SK-N-SH treated with all-trans-retinoic acid at 6 μM for 48 hours (cell line): ENCODE measurements around the gene CHSY1.

Source experiments
- ATAC-seq: fragments of 200-7000 bp; cut with Tn5 transposase; 3 replicates; pipeline ENCODE4 v1.9.1; 2020; ENCODE audit warnings: mild to moderate bottlenecking, moderate library complexity
- ARNTL ChIP-seq: fragments of 450-650 bp; formaldehyde crosslinking; IDR thresholded peaks from 2 replicates; pipeline ENCODE4 v1.5.0; 2020; ENCODE audit warnings: low read depth, mild to moderate bottlenecking, moderate library complexity, borderline replicate concordance
- BACH2 ChIP-seq: fragments of 250-450 bp; sonication (Bioruptor Pico); IDR thresholded peaks from 2 replicates; pipeline ENCODE4 v1.9.0; 2021; ENCODE audit warnings: mild to moderate bottlenecking, borderline replicate concordance
- ESRRG ChIP-seq: fragments of 250-450 bp; sonication (Bioruptor Pico); IDR thresholded peaks from 2 replicates; pipeline ENCODE4 v1.6.1; 2021; ENCODE audit warnings: mild to moderate bottlenecking
- GLIS3 ChIP-seq: fragments of 250-450 bp; sonication (Bioruptor Pico); IDR thresholded peaks from 2 replicates; pipeline ENCODE4 v1.5.0; 2020; ENCODE audit warnings: mild to moderate bottlenecking, moderate library complexity
- ISL1 ChIP-seq: fragments of 250-450 bp; sonication (Bioruptor Pico); IDR thresholded peaks from 2 replicates; pipeline ENCODE4 v2.1.2; 2022; ENCODE audit warnings: mild to moderate bottlenecking, moderate library complexity
- OSR1 ChIP-seq: fragments of 250-450 bp; sonication (Bioruptor Pico); IDR thresholded peaks from 2 replicates; pipeline ENCODE4 v1.8.0; 2022; ENCODE audit warnings: moderate library complexity, mild to moderate bottlenecking, inconsistent platforms
- PPARA ChIP-seq: fragments of 250-450 bp; sonication (Bioruptor Pico); IDR thresholded peaks from 2 replicates; pipeline ENCODE4 v1.5.0; 2020; ENCODE audit warnings: mild to moderate bottlenecking, borderline replicate concordance
- SNAI2 ChIP-seq: fragments of 250-450 bp; sonication (Bioruptor Pico); IDR thresholded peaks from 2 replicates; pipeline ENCODE4 v1.5.0; 2020; ENCODE audit warnings: mild to moderate bottlenecking, moderate library complexity
- TCF4 ChIP-seq: fragments of 250-450 bp; sonication (Bioruptor Pico); IDR thresholded peaks from 2 replicates; pipeline ENCODE4 v1.8.0; 2021; ENCODE audit warnings: mild to moderate bottlenecking, moderate library complexity, borderline replicate concordance
- TOX ChIP-seq: fragments of 250-450 bp; sonication (Bioruptor Pico); IDR thresholded peaks from 2 replicates; pipeline ENCODE4 v1.8.0; 2021; ENCODE audit warnings: mild to moderate bottlenecking, moderate library complexity, borderline replicate concordance
- ZC3H10 ChIP-seq: fragments of 250-450 bp; sonication (Bioruptor Pico); IDR thresholded peaks from 2 replicates; pipeline ENCODE4 v1.5.1; 2021; ENCODE audit warnings: mild to moderate bottlenecking, moderate library complexity
- ZFP3 ChIP-seq: fragments of 250-450 bp; sonication (Bioruptor Pico); IDR thresholded peaks from 2 replicates; pipeline ENCODE4 v1.5.0; 2020; ENCODE audit warnings: mild to moderate bottlenecking, moderate library complexity
- ZNF70 ChIP-seq: fragments of 450-650 bp; formaldehyde crosslinking; IDR thresholded peaks from 2 replicates; pipeline ENCODE4 v1.5.0; 2020; ENCODE audit warnings: mild to moderate bottlenecking, moderate library complexity
- ZNF8 ChIP-seq: fragments of 450-650 bp; formaldehyde crosslinking; IDR thresholded peaks from 2 replicates; pipeline ENCODE4 v1.5.0; 2020; ENCODE audit warnings: mild to moderate bottlenecking, moderate library complexity
- TF ChIP-seq, protein P1 (sequence below): fragments of 250-450 bp; sonication (Bioruptor Pico); IDR thresholded peaks from 2 replicates; pipeline ENCODE4 v1.8.0; 2021; ENCODE audit warnings: low read depth, mild to moderate bottlenecking, moderate library complexity, borderline replicate concordance
- TF ChIP-seq, protein P2 (sequence below): fragments of 250-450 bp; sonication (Bioruptor Pico); IDR thresholded peaks from 2 replicates; pipeline ENCODE4 v1.5.0; 2020; ENCODE audit warnings: mild to moderate bottlenecking, moderate library complexity
- TF ChIP-seq, protein P3 (sequence below): fragments of 250-450 bp; sonication (Bioruptor Pico); IDR thresholded peaks from 2 replicates; pipeline ENCODE4 v1.8.0; 2020; ENCODE audit warnings: mild to moderate bottlenecking, moderate library complexity, borderline replicate concordance

CHSY1 gene

DNA sequence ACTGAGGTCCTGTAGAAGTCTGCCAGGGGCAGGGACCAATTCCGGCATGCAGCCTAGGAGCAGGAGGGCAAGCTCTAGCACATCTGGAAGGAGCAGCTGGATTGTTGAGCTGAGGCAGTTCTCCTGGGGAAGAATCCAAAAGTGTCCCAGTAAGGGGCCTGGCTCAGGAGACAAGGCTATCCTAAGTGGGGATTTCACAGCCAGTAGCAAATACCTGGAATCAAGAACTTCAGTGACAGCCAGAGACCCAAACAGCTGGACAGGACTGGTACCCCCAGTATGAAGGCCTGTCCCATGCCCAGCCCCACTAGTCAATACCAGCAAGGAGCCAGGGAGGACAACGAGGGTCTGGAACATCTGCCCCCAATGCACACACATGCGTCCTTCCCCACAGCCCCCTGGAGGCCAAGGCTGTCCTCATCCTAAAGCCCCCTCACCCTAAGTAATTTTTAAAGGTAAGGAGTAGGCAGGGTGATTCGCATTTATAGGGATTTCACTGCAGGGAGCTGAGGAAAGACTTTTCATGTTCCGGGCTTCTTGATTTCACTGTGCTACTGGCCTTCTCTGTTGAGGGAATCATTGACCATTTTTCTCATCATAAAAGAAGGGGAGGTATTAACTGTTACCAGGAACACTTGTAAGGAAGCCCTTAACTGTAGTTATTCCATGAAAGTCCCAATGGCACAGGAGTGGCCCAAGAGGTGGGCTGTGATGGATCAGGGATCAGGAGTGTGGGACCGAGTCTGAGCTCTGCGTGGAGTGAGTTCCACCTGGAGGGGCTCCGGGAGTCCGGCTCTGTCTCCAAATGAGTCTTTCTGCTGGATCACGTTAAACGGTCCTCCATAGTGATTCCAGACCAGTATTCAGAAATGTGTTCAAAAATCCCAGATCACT is 2.6 kb upstream of the CHSY1 start (continued):
- TF ChIP-seq, protein P1, sequence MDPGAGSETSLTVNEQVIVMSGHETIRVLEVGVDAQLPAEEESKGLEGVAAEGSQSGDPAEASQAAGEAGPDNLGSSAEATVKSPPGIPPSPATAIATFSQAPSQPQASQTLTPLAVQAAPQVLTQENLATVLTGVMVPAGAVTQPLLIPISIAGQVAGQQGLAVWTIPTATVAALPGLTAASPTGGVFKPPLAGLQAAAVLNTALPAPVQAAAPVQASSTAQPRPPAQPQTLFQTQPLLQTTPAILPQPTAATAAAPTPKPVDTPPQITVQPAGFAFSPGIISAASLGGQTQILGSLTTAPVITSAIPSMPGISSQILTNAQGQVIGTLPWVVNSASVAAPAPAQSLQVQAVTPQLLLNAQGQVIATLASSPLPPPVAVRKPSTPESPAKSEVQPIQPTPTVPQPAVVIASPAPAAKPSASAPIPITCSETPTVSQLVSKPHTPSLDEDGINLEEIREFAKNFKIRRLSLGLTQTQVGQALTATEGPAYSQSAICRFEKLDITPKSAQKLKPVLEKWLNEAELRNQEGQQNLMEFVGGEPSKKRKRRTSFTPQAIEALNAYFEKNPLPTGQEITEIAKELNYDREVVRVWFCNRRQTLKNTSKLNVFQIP = no peak
- TF ChIP-seq, protein P2, sequence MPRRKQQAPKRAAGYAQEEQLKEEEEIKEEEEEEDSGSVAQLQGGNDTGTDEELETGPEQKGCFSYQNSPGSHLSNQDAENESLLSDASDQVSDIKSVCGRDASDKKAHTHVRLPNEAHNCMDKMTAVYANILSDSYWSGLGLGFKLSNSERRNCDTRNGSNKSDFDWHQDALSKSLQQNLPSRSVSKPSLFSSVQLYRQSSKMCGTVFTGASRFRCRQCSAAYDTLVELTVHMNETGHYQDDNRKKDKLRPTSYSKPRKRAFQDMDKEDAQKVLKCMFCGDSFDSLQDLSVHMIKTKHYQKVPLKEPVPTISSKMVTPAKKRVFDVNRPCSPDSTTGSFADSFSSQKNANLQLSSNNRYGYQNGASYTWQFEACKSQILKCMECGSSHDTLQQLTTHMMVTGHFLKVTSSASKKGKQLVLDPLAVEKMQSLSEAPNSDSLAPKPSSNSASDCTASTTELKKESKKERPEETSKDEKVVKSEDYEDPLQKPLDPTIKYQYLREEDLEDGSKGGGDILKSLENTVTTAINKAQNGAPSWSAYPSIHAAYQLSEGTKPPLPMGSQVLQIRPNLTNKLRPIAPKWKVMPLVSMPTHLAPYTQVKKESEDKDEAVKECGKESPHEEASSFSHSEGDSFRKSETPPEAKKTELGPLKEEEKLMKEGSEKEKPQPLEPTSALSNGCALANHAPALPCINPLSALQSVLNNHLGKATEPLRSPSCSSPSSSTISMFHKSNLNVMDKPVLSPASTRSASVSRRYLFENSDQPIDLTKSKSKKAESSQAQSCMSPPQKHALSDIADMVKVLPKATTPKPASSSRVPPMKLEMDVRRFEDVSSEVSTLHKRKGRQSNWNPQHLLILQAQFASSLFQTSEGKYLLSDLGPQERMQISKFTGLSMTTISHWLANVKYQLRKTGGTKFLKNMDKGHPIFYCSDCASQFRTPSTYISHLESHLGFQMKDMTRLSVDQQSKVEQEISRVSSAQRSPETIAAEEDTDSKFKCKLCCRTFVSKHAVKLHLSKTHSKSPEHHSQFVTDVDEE (CRISPR knock-in tag) = no peak
- no peak for TF ChIP-seq PPARA
- TF ChIP-seq ZFP3 = no peak
- TF ChIP-seq ZC3H10 (CRISPR knock-in tag) = no peak

DNA sequence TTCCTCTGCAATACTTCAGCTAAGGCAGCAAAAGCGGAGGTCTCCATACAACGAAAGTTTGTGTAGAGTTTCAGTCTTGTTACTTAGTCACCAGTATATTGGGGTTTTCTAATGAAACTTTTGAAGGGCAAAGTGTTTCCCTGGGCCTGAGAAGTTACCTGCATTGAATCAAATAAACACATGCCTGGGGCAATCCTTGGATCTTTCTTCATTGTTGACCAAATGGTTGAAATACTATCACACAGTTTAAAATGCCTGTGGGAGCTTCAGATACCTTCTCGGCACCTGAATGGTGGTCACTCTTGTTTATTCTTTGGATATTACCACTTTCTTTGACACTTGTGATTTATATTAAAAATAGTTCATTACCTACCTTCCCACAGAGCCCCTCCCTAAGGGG is 988 bp upstream of the CHSY1 start:
- TF ChIP-seq, protein P3, sequence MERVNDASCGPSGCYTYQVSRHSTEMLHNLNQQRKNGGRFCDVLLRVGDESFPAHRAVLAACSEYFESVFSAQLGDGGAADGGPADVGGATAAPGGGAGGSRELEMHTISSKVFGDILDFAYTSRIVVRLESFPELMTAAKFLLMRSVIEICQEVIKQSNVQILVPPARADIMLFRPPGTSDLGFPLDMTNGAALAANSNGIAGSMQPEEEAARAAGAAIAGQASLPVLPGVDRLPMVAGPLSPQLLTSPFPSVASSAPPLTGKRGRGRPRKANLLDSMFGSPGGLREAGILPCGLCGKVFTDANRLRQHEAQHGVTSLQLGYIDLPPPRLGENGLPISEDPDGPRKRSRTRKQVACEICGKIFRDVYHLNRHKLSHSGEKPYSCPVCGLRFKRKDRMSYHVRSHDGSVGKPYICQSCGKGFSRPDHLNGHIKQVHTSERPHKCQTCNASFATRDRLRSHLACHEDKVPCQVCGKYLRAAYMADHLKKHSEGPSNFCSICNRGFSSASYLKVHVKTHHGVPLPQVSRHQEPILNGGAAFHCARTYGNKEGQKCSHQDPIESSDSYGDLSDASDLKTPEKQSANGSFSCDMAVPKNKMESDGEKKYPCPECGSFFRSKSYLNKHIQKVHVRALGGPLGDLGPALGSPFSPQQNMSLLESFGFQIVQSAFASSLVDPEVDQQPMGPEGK (CRISPR knock-in tag) = no peak
- TF ChIP-seq ESRRG (CRISPR knock-in tag) (no peak), ARNTL (no peak), BACH2 (CRISPR knock-in tag) (no peak), ZC3H10 (CRISPR knock-in tag) (no peak), PPARA (no peak), GLIS3 (CRISPR knock-in tag) (no peak), OSR1 (CRISPR knock-in tag) (no peak), TOX (CRISPR knock-in tag) (no peak)
- TF ChIP-seq, protein P2 (CRISPR knock-in tag) = no peak
- ATAC-seq = no peak

DNA sequence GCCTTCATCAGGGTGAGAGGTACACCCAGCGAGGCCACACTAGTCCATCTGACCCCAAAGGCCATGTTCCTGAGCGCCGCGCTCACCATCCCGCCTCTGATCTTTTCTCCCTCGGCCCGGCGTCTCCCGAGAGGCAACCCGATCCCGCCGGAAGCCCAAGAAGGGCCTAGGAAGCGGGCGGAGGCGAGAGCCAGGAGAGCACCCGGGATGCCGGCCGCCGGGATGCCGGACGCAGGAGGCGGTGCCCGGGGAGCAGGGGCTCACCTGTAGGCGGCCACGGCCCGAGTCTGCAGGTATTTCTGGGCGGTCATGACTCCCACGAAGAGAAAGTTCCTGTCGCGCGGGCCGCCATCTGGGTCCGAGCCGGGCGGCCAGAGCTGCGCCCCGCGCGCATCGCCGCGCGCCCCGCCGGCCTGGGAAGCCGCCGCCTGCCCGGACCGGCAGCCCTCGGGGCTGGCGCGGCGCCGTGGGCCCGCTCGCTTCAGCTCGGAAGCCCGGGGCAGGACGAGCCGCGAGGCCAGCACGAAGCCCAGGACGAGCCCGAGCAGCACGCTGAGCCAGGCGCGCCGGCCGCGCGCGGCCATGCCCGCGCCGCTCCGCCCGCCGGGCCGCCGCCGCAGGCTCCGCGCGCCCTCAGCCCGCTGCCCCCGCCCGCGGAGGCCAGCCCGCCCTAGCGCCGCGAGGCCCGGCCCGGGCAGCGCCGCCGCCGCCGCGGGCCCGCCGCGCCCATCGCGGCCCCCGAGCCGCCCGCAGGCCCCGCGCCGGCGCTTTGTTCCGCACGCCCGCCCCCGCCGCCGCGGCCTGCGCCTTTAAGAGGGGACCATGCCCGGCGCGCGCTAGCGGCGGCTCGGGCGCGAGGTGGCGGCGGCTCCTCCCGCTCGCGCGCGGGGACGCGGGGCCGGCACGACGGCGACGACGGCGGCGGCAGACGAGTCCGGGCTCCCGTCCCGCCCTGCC is 697 bp downstream of the CHSY1 start:
- peak; percentile 50 for ATAC-seq

More for the DNA sequence above, 697 bp downstream of the CHSY1 start:
- TF ChIP-seq ZNF70 (no peak), ZNF8 (CRISPR knock-in tag) (no peak), ISL1 (CRISPR knock-in tag) (no peak), TCF4 (CRISPR knock-in tag) (no peak), SNAI2 (CRISPR knock-in tag) (no peak)
- TF ChIP-seq, protein P2 (CRISPR knock-in tag) = no peak
- TF ChIP-seq, all 23 proteins: peak for 0
